Prostate gland (tissue), 2 donors: ENCODE data around the gene ZNRF1.

Experiments
- POLR2A ChIP-seq: fragments of 450-650 bp; IDR thresholded peaks from one replicate; pipeline ENCODE4 v1.6.1; 2016; ENCODE audit warnings: antibody characterized with exemption, mild to moderate bottlenecking
- TF ChIP-seq, protein P1 (sequence below), 4 experiments: fragments of 200-600 bp in 2 of 4; fragments of 450-650 bp in 2 of 4; sonication (generic) in 2 of 4; IDR thresholded peaks; 1 replicate in 3 of 4; 2 replicates in 1 of 4; pipeline ENCODE4 v1.5.1; 2016 to 2019; ENCODE audit warnings: antibody characterized with exemption in 4 of 4, mild to moderate bottlenecking in 2 of 4, moderate library complexity in 2 of 4

GRCh38 chr16:75021410-75021809, 22.6 kb downstream of the ZNRF1 start:
- TF ChIP-seq POLR2A: no peak
- TF ChIP-seq, protein P1, sequence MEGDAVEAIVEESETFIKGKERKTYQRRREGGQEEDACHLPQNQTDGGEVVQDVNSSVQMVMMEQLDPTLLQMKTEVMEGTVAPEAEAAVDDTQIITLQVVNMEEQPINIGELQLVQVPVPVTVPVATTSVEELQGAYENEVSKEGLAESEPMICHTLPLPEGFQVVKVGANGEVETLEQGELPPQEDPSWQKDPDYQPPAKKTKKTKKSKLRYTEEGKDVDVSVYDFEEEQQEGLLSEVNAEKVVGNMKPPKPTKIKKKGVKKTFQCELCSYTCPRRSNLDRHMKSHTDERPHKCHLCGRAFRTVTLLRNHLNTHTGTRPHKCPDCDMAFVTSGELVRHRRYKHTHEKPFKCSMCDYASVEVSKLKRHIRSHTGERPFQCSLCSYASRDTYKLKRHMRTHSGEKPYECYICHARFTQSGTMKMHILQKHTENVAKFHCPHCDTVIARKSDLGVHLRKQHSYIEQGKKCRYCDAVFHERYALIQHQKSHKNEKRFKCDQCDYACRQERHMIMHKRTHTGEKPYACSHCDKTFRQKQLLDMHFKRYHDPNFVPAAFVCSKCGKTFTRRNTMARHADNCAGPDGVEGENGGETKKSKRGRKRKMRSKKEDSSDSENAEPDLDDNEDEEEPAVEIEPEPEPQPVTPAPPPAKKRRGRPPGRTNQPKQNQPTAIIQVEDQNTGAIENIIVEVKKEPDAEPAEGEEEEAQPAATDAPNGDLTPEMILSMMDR (IDR thresholded peaks at IDR 0.05): no peak
